Fibroblast of pulmonary artery (primary cell): Measurements from ENCODE around the gene DHRSX.

Source experiments
- DNase-seq: peaks from one replicate; pipeline ENCODE4 v3.0.0-alpha.2; 2010; ENCODE audit warnings: low read depth
- H3K4me3 ChIP-seq: replicated peaks from 2 replicates; pipeline ENCODE4 v1.5.1; 2011; ENCODE audit warnings: low read depth, mild to moderate bottlenecking, control low read depth, low read length, moderate library complexity
- TF ChIP-seq, protein P1 (sequence below): IDR thresholded peaks from 2 replicates; pipeline ENCODE4 v1.5.1; 2011; ENCODE audit warnings: mild to moderate bottlenecking, control low read depth, low read length, inconsistent platforms; ENCODE audit errors: missing control alignments

Gene DHRSX

GRCh38 chrX:2439613-2440012 lies 61.2 kb downstream of the DHRSX start:
- DNase-seq = no peak
- no peak overlapping the region for H3K4me3 ChIP-seq
- TF ChIP-seq, protein P1, sequence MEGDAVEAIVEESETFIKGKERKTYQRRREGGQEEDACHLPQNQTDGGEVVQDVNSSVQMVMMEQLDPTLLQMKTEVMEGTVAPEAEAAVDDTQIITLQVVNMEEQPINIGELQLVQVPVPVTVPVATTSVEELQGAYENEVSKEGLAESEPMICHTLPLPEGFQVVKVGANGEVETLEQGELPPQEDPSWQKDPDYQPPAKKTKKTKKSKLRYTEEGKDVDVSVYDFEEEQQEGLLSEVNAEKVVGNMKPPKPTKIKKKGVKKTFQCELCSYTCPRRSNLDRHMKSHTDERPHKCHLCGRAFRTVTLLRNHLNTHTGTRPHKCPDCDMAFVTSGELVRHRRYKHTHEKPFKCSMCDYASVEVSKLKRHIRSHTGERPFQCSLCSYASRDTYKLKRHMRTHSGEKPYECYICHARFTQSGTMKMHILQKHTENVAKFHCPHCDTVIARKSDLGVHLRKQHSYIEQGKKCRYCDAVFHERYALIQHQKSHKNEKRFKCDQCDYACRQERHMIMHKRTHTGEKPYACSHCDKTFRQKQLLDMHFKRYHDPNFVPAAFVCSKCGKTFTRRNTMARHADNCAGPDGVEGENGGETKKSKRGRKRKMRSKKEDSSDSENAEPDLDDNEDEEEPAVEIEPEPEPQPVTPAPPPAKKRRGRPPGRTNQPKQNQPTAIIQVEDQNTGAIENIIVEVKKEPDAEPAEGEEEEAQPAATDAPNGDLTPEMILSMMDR = no peak

DNA sequence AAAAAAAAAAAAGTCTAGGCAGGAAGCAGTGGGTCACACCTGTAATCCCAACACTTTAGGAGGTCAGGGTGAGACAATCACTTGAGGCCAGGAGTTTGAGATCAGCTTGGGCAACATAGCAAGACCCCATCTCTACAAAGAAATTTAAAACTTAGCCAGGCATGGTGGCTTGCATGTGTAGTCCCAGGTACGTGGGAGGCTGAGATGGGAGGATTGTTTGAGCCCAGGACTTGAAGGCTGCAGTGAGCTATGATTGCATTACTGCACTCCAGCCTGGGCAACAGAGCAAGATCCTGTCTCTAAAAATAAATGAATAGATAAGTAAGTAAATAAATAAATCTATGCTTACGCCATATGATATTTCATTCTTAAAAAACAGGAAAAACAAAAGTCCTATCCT lies 65.3 kb downstream of the DHRSX start:
- DNase-seq = no peak
- TF ChIP-seq, protein P1 = no peak
- H3K4me3 ChIP-seq = no peak overlapping the region

DNA sequence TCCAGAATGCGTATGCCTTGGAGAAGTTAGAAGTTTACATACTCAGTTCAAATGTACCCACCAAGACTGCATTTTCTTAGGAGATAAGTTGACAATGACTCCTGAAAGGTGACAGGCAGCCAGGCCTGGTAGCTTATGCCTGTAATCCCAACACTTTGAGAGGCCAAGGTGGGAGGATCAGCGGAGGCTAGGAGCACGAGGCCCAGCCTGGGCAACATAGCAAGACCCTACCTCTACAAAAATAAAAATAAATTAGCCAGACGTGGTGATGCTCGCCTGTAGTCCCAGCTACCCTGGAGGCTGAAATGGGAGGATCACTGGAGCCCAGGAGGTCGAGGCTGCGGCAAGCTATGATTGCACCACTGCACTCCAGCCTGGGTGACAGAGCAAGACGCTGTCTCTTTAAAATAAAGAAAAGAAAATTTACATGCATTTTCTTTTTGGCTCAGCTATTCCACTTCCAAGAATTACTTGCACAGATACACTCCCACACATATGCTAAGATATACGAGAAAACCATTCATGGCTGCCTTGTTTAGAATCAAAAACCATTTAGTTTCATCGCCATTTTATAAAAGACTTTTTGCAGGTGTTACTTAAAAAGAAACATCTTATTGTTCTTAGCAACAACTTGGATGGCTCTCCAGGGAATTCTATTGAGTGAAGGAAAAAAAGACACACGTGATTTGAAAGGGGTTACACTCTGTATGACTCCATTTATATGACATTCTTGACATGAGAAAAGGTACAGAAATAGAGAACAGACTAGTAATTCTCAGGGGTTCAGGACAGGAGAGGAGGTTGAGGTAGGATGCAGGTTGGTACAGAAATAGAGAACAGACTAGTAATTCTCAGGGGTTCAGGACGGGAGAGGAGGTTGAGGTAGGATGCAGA lies 66.3 kb downstream of the DHRSX start:
- no peak for DNase-seq
- TF ChIP-seq, protein P1 = no peak

DNA sequence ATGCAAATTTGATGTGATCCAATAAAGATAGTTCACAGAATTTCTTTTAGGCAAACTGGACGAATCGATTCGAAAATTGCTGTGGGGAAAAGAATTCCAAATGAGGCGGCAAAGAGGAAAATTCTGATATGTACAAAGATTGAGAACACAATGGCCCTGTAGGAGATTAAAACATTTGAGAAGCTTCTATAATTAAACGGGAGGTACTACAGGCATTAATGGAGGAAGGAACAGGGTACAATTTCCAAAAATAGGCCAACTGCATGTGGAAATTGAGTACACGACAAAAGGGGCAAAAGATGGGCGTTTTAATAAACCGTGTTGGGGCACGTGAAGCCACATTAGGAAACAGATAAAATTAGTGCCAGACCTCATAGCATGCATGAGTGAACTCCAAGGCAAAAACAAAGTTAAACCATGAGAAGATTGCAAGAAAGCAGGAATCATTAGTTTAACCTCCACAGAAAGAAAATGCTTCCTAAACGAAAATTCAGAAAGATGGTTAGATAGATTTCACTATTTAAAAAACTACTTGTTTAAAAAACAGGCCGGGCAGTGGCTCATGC lies 68.4 kb downstream of the DHRSX start:
- TF ChIP-seq, protein P1 = no peak
- no peak for DNase-seq
- H3K4me3 ChIP-seq = no peak overlapping the region

More for the DNA sequence above, 66.3 kb downstream of the DHRSX start:
- H3K4me3 ChIP-seq = no peak overlapping the region

GRCh38 chrX:2430265-2430825 lies 70.4 kb downstream of the DHRSX start:
- TF ChIP-seq, protein P1 = no peak
- H3K4me3 ChIP-seq = no peak overlapping the region
- DNase-seq = no peak

DNA sequence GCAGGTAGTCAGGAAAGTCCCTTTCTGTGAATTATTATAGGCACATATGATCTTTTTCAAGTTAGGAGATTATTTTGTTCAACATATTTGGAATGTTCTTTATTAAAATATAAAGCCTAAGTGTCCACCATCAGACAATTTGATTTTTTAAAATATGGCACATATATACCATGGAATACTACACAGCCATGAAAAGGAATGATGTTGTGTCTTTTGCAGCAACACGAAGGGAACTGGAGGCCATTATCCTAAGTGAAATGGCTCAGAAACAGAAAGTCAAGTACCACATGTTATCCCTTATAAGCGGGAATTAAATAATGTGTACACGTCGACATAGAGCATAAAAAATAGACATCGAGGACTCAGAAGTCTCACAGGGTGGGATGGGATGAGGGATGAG lies 73.0 kb downstream of the DHRSX start:
- TF ChIP-seq, protein P1 = no peak
- no peak for DNase-seq
- H3K4me3 ChIP-seq = no peak overlapping the region
